Measurements from ENCODE around the gene HSPA5.
"Not testable (repeated sequence)": the region's sequence is repeated elsewhere in the genome, so short reads cannot be mapped to it uniquely, and the experiment has no call there.

Gene HSPA5

GRCh38 chr9:125264068-125264467 is 22.9 kb upstream of the HSPA5 start:
- H3K27me3 ChIP-seq (ENCODE audit: control insufficient read depth in 1 of 2, insufficient read depth in 2 of 2, low read length in 2 of 2); H3K4me3 ChIP-seq (ENCODE audit: low read depth in 1 of 2, low read length in 2 of 2); H3K27ac ChIP-seq (ENCODE audit: low read depth, low read length); H3K9ac ChIP-seq (ENCODE audit: low read depth in 1 of 2, low read length in 2 of 2); H3K9me3 ChIP-seq (ENCODE audit: control insufficient read depth in 1 of 2, low read length in 2 of 2): not testable (repeated sequence)
- peaks cover 6 to 16% of the 10 kb centered on the region in 2 donors for H3K4me1 ChIP-seq (ENCODE audit: control insufficient read depth in 1 of 2, insufficient read depth in 2 of 2, low read length in 2 of 2)
- H3K36me3 ChIP-seq (ENCODE audit: control insufficient read depth in 1 of 2, insufficient read depth in 2 of 2, low read length in 2 of 2): peaks cover 0 to 11% of the 10 kb centered on the region in 2 donors

- Histone ChIP-seq H3K4me1 (ENCODE audit: control insufficient read depth in 1 of 2, insufficient read depth in 2 of 2, low read length in 2 of 2) (peaks cover 6 to 16% of the 10 kb centered on the region in 2 donors), H3K9ac (ENCODE audit: low read depth in 1 of 2, low read length in 2 of 2) (peak overlapping the region; percentile 76 to 95), H3K27ac (ENCODE audit: low read depth, low read length) (no peak overlapping the region), H3K4me3 (ENCODE audit: low read depth in 1 of 2, low read length in 2 of 2) (peak overlapping the region; percentile 94 to 96), H3K27me3 (ENCODE audit: control insufficient read depth in 1 of 2, insufficient read depth in 2 of 2, low read length in 2 of 2) (no peaks in the 10 kb centered on the region), H3K9me3 (ENCODE audit: control insufficient read depth in 1 of 2, low read length in 2 of 2) (no peaks in the 10 kb centered on the region), H3K36me3 (ENCODE audit: control insufficient read depth in 1 of 2, insufficient read depth in 2 of 2, low read length in 2 of 2) (peaks cover 0 to 11% of the 10 kb centered on the region in 2 donors)
Observed at GRCh38 chr9:125262294-125262991, 21.3 kb upstream of the HSPA5 start.

- peaks cover 6 to 16% of the 10 kb centered on the region in 2 donors for H3K4me1 ChIP-seq (ENCODE audit: control insufficient read depth in 1 of 2, insufficient read depth in 2 of 2, low read length in 2 of 2)
- peak within 1 kb of the TSS; percentile 86 for H3K27ac ChIP-seq (ENCODE audit: low read depth, low read length)
- H3K9ac ChIP-seq (ENCODE audit: low read depth in 1 of 2, low read length in 2 of 2): peak within 1 kb of the TSS; percentile 76 to 95
- H3K9me3 ChIP-seq (ENCODE audit: control insufficient read depth in 1 of 2, low read length in 2 of 2): no peaks in the 10 kb centered on the region
- no peaks in the 10 kb centered on the region for H3K27me3 ChIP-seq (ENCODE audit: control insufficient read depth in 1 of 2, insufficient read depth in 2 of 2, low read length in 2 of 2)
- peaks cover 0 to 9% of the 10 kb centered on the region in 2 donors for H3K36me3 ChIP-seq (ENCODE audit: control insufficient read depth in 1 of 2, insufficient read depth in 2 of 2, low read length in 2 of 2)
- H3K4me3 ChIP-seq (ENCODE audit: low read depth in 1 of 2, low read length in 2 of 2): peak within 1 kb of the TSS; percentile 94 to 96
Observed at GRCh38 chr9:125261501-125262293, 20.6 kb upstream of the HSPA5 start, which contains the start of gene GAPVD1. Gene GAPVD1 (plus strand): TSS chr9:125261826. CDS start chr9:125298922, 37,096 bp downstream.

GRCh38 chr9:125260561-125260960 is 19.4 kb upstream of the HSPA5 start:
- Histone ChIP-seq H3K9ac (ENCODE audit: low read depth in 1 of 2, low read length in 2 of 2) (no peak overlapping the region), H3K4me1 (ENCODE audit: control insufficient read depth in 1 of 2, insufficient read depth in 2 of 2, low read length in 2 of 2) (peaks cover 6 to 16% of the 10 kb centered on the region in 2 donors), H3K27me3 (ENCODE audit: control insufficient read depth in 1 of 2, insufficient read depth in 2 of 2, low read length in 2 of 2) (no peaks in the 10 kb centered on the region), H3K36me3 (ENCODE audit: control insufficient read depth in 1 of 2, insufficient read depth in 2 of 2, low read length in 2 of 2) (peaks cover 0 to 7% of the 10 kb centered on the region in 2 donors), H3K27ac (ENCODE audit: low read depth, low read length) (no peak overlapping the region), H3K4me3 (ENCODE audit: low read depth in 1 of 2, low read length in 2 of 2) (no peak overlapping the region), H3K9me3 (ENCODE audit: control insufficient read depth in 1 of 2, low read length in 2 of 2) (no peaks in the 10 kb centered on the region)

- peaks cover 6 to 16% of the 10 kb centered on the region in 2 donors for H3K4me1 ChIP-seq (ENCODE audit: control insufficient read depth in 1 of 2, insufficient read depth in 2 of 2, low read length in 2 of 2)
- no peaks in the 10 kb centered on the region for H3K27me3 ChIP-seq (ENCODE audit: control insufficient read depth in 1 of 2, insufficient read depth in 2 of 2, low read length in 2 of 2)
- no peak overlapping the region for H3K4me3 ChIP-seq (ENCODE audit: low read depth in 1 of 2, low read length in 2 of 2)
- H3K36me3 ChIP-seq (ENCODE audit: control insufficient read depth in 1 of 2, insufficient read depth in 2 of 2, low read length in 2 of 2): peaks cover 0 to 5% of the 10 kb centered on the region in 2 donors
- no peak overlapping the region for H3K27ac ChIP-seq (ENCODE audit: low read depth, low read length)
- H3K9ac ChIP-seq (ENCODE audit: low read depth in 1 of 2, low read length in 2 of 2): no peak overlapping the region
- no peaks in the 10 kb centered on the region for H3K9me3 ChIP-seq (ENCODE audit: control insufficient read depth in 1 of 2, low read length in 2 of 2)
Observed at GRCh38 chr9:125258832-125259534, 17.8 kb upstream of the HSPA5 start.

- H3K4me1 ChIP-seq (ENCODE audit: control insufficient read depth in 1 of 2, insufficient read depth in 2 of 2, low read length in 2 of 2): peaks cover 6 to 11% of the 10 kb centered on the region in 2 donors
- H3K36me3 ChIP-seq (ENCODE audit: control insufficient read depth in 1 of 2, insufficient read depth in 2 of 2, low read length in 2 of 2): no peaks in the 10 kb centered on the region
- no peak overlapping the region for H3K9ac ChIP-seq (ENCODE audit: low read depth in 1 of 2, low read length in 2 of 2)
- H3K27ac ChIP-seq (ENCODE audit: low read depth, low read length): no peak overlapping the region
- H3K27me3 ChIP-seq (ENCODE audit: control insufficient read depth in 1 of 2, insufficient read depth in 2 of 2, low read length in 2 of 2): no peaks in the 10 kb centered on the region
- H3K9me3 ChIP-seq (ENCODE audit: control insufficient read depth in 1 of 2, low read length in 2 of 2): no peaks in the 10 kb centered on the region
- H3K4me3 ChIP-seq (ENCODE audit: low read depth in 1 of 2, low read length in 2 of 2): no peak overlapping the region
Observed at GRCh38 chr9:125258160-125258785, 17.1 kb upstream of the HSPA5 start.

GRCh38 chr9:125255781-125256391 is 14.7 kb upstream of the HSPA5 start:
- Histone ChIP-seq H3K9ac (ENCODE audit: low read depth in 1 of 2, low read length in 2 of 2) (no peak overlapping the region), H3K27ac (ENCODE audit: low read depth, low read length) (no peak overlapping the region), H3K27me3 (ENCODE audit: control insufficient read depth in 1 of 2, insufficient read depth in 2 of 2, low read length in 2 of 2) (no peaks in the 10 kb centered on the region), H3K4me3 (ENCODE audit: low read depth in 1 of 2, low read length in 2 of 2) (no peak overlapping the region), H3K36me3 (ENCODE audit: control insufficient read depth in 1 of 2, insufficient read depth in 2 of 2, low read length in 2 of 2) (no peaks in the 10 kb centered on the region), H3K4me1 (ENCODE audit: control insufficient read depth in 1 of 2, insufficient read depth in 2 of 2, low read length in 2 of 2) (peaks cover 0 to 5% of the 10 kb centered on the region in 2 donors), H3K9me3 (ENCODE audit: control insufficient read depth in 1 of 2, low read length in 2 of 2) (no peaks in the 10 kb centered on the region)

GRCh38 chr9:125254231-125254630 is 13.1 kb upstream of the HSPA5 start:
- no peaks in the 10 kb centered on the region for H3K9me3 ChIP-seq (ENCODE audit: control insufficient read depth in 1 of 2, low read length in 2 of 2)
- no peaks in the 10 kb centered on the region for H3K36me3 ChIP-seq (ENCODE audit: control insufficient read depth in 1 of 2, insufficient read depth in 2 of 2, low read length in 2 of 2)
- H3K9ac ChIP-seq (ENCODE audit: low read depth in 1 of 2, low read length in 2 of 2): no peak overlapping the region
- no peak overlapping the region for H3K27ac ChIP-seq (ENCODE audit: low read depth, low read length)
- no peak overlapping the region for H3K4me3 ChIP-seq (ENCODE audit: low read depth in 1 of 2, low read length in 2 of 2)
- peaks cover 0 to 1% of the 10 kb centered on the region in 2 donors for H3K4me1 ChIP-seq (ENCODE audit: control insufficient read depth in 1 of 2, insufficient read depth in 2 of 2, low read length in 2 of 2)
- no peaks in the 10 kb centered on the region for H3K27me3 ChIP-seq (ENCODE audit: control insufficient read depth in 1 of 2, insufficient read depth in 2 of 2, low read length in 2 of 2)

- H3K4me3 ChIP-seq (ENCODE audit: low read depth in 1 of 2, low read length in 2 of 2): no peak overlapping the region
- H3K9ac ChIP-seq (ENCODE audit: low read depth in 1 of 2, low read length in 2 of 2): no peak overlapping the region
- no peaks in the 10 kb centered on the region for H3K9me3 ChIP-seq (ENCODE audit: control insufficient read depth in 1 of 2, low read length in 2 of 2)
- H3K27ac ChIP-seq (ENCODE audit: low read depth, low read length): no peak overlapping the region
- no peaks in the 10 kb centered on the region for H3K36me3 ChIP-seq (ENCODE audit: control insufficient read depth in 1 of 2, insufficient read depth in 2 of 2, low read length in 2 of 2)
- H3K27me3 ChIP-seq (ENCODE audit: control insufficient read depth in 1 of 2, insufficient read depth in 2 of 2, low read length in 2 of 2): no peaks in the 10 kb centered on the region
- H3K4me1 ChIP-seq (ENCODE audit: control insufficient read depth in 1 of 2, insufficient read depth in 2 of 2, low read length in 2 of 2): peaks cover 6 to 9% of the 10 kb centered on the region in 2 donors
Observed at GRCh38 chr9:125246261-125246667, 5.1 kb upstream of the HSPA5 start.
